ENCODE data around the gene PRDM15.

Gene PRDM15

GRCh38 chr21:41879190-41879998 is at the start of gene PRDM15:
PRDM15 (minus strand) TSS chr21:41879344; CDS start chr21:41860363, 18,981 bp downstream.
- DNase-seq = peak; percentile 82

DNA sequence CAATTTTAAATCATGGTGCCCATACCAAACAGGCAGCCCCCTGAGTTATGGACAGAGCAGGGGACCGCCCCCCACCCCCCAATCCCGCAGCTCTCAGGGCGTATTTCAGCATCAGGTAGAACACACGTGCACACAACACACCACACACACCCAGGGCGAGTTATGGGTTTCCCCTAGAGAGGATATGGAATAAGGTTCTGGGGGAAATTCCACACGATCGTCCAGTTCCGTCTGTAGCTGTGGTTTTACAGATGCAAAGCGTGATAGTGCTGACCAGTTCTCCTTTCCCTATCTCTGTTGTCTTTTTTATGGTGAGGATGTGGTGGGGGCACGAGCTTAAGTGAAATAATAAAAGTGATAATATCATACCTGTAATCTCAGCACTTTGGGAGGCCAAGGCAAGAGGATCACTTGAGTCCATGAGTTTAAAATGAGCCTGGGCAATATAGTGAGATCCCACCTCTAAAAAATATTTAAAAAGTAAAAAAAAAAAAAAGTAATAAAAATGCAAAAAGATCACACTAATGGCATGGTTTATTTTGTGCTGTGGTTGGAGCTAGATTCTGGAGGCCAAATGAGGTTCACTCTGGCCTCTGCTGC is 49.6 kb upstream of the PRDM15 start:
- DNase-seq = peak; percentile 27

DNA sequence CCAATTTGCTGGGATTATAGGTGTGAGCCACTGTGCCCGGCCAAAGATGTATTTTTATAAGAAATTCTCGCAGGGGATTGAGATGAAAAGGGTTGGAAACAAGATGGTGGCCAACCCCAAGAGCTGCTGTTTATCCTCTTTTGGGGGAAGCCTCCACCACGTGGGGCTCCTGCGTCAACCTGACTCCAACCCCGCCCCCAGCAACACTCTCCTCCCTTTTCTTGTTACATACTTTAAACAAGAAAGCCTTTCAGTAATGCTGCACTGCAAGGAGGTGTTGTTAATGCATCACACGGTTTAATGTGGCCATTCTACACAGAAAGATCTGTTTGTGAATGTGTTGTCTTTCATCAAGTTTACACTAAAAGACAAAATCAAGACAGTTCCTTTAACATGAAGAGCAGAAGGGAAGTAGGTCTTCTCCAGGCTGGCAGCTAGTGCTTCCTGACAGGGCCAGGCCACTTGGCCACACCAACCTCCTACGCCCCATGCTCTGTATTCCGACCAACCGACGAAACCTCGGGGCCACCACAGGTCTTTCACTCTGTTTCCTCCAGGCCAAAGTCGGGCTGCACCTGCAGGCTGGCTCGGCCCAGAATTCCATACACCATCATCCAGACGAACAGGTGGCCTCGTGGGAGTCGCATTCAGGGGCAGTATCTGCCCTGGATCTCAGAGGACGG is 48.7 kb upstream of the PRDM15 start:
- DNase-seq = no peak

DNA sequence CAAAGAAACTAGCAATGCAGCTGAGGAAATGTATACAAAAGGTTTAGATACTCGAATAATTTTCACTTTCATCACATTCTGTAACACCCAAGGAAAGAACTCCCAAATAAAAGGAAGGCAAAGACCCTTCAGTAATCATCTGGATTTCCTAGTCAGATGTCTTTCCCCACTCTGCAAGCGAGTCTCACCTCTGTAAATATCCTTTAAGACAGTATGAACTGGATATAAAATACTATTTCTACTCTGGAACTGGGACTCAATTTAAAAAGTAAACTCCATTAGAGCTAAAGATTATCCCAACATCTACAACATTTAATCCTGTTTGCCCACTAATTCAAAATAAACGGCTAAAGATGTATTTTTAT is 47.6 kb upstream of the PRDM15 start:
- no peak for DNase-seq

GRCh38 chr21:41926117-41926806 is 47.1 kb upstream of the PRDM15 start:
- DNase-seq = peak; percentile 66

GRCh38 chr21:41925767-41926116 is 46.6 kb upstream of the PRDM15 start:
- DNase-seq = no peak

DNA sequence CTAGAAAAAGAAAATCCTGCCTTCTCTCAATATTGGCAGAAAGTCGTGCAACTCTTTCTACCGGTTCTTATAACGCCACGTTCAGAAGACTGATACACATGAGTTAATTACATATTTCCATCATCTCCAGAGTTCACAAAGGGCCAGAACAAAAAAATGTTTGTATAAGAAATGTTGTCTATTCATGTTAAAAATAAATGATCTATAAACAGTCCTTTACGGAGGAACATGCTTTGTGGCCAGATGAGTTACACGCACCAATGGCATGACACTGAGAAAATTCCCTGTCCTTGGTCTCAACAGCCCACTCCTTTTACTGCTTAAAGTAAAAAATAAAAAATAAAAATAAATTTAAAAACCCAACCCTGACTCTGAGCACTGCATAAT is 45.2 kb upstream of the PRDM15 start:
- DNase-seq = no peak

- no peak for DNase-seq
Observed at GRCh38 chr21:41923631-41924367, 44.7 kb upstream of the PRDM15 start.

- no peak for DNase-seq
Observed at GRCh38 chr21:41923186-41923585, 44.0 kb upstream of the PRDM15 start.

GRCh38 chr21:41921021-41921420 is 41.9 kb upstream of the PRDM15 start:
- no peak for DNase-seq

- DNase-seq = no peak
Observed at GRCh38 chr21:41920476-41920875, 41.3 kb upstream of the PRDM15 start.

GRCh38 chr21:41919666-41920398 is 40.7 kb upstream of the PRDM15 start:
- no peak for DNase-seq

- no peak for DNase-seq
Observed at GRCh38 chr21:41918561-41919358, 39.6 kb upstream of the PRDM15 start.

DNA sequence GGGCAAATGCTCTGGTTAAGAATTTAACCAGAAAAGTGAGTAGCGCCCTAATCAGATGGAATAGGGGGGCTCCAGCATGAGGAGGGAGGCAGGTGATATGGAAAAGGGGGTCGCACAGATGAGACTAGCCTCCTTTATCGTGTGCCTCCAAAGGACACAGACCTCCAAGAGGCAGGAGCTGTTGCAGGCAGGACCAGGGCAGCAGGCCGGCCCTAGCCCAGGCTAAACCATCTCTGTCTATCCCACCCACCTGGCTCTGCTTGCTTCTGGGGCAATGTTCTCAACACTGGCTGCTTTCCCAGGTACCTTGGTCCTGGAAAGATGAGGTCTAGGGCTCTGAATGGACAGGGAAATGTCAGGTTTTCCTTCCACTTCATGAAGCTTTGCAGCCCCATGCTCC is 38.4 kb upstream of the PRDM15 start:
- no peak for DNase-seq

DNA sequence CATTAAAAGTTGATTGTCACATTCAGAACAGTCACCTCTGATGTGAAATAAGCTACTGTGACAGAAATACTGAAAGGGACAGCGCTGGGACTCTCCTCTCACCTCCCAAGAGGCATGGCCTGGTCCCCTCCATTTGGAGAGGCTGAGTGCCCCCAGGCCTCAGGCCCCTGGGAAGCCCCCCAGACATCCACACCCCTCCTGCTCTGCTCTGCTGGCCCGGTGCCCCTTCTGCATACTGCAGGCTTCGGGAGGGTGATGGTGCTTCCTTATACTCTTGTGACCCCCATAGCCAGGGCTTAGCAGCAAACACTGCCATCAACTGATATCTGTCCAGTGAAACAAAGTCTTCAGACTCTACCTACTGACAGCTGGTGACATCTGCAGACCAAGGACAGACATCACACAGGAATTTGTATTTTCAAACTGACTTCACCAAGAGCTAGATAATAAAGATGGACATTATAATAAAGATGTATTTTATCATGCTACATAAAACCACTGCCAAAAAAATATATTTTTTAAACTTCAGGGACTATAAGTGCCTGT is 37.8 kb upstream of the PRDM15 start:
- no peak for DNase-seq

- DNase-seq = no peak
Observed at GRCh38 chr21:41914965-41915364, 35.8 kb upstream of the PRDM15 start.

DNA sequence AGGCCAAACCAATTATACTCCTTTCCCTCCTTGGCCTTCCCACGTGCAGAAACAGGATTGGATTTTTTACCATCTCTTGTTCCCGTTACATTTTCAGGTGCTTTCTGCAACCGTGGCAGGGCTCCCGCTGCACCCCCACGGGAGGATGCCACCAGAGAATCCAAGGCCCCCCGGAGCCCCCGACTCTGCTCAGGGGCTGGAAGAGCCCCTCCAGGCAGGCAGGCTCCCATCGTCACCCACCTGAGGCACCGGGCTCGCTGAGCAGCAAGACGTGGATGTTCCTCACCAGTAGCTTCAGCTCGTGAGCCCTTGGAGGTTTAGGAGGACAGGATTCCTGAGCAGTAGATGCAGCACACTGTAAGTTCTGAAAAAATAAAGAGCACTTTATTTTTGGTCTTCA is 35.2 kb upstream of the PRDM15 start:
- no peak for DNase-seq

GRCh38 chr21:41913230-41913629 is 34.1 kb upstream of the PRDM15 start:
- no peak for DNase-seq

DNA sequence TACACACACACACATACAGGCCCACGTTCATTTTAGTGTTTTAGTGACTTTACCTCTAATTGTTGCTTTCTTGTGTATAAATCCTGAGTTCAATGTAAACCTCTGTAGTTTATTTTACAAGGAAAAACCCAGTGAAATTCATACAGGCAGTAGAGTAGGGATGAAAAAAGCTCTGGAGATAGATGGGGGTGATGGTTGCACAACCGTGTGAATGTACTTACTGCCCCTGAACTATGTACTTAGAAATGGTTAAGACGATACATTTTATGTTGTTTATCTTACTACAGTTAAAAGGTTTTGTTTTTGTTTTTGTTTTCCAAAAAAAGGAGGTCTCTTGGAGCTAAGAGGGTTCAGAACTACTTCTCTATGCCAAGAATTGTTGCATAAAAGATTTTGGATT is 29.7 kb upstream of the PRDM15 start:
- DNase-seq = no peak

DNA sequence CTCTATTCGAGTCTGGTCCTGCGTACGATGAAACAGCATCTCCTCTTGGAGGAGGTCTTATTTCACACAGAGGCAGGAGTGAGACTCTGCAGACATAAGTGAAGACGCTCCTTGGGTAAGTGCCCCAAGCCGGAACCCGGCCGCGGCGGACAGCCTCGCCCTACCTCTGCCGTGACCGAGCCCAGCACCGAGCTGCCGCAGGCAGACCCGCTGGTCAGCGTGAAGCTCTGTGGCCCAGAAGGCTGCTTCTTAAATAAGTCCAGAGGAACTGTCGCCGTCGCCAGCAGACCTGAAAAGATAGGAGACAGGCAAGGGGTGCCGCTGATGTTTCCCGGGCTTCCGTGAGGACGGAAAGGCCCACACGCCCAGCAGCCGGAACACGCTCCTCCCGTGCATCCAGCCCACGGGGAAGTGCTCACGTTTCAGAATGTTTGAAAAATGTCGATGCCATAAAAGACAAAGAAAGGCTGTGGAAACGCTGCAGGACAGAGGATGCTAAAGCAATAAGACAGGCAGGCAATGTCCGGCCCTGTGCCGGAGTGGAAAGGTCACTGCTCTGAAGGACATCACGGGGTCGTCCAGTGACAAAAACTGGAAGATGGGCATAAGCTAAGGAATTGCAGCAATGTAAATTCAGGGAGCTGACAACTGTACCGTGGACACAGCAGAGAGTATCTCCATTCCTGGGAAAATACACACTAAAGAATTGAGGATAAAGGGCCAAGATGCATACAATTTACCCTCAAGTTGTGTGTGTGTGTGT is 28.5 kb upstream of the PRDM15 start:
- no peak for DNase-seq
